ENCODE data around the gene TMEM175.

DNA sequence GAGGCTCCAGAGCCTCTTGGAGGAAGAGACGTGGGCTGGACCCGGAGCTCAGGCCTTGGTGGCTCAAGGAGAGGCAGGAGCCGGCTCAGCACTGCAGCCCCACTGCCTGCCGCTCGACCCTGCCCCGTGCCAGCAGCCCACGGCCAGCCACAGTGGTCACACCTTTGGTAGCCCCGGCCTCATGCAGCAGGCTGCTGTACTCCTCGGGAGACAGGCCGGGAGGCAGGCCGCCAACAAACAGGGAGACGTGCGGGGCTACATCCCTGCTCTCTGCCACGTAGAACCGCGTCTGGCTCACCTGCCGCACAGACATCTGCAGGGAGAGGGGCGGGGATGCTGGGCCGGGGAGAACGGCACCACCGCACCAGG lies 33.5 kb downstream of the TMEM175 start:
- TF ChIP-seq SP1 (IDR thresholded peaks at IDR 0.05; ENCODE audit: low read depth, low read length) (no peak), SIN3A (conservative IDR thresholded peaks at IDR 0.05 in 1 of 2, IDR thresholded peaks at IDR 0.05 in 1 of 2; ENCODE audit: low read depth in 1 of 2, low read length in 2 of 2) (no peak)
